IPS-18c (cell line): Measurements from ENCODE around the gene PIK3R2.
"Not testable (repeated sequence)": the region's sequence is repeated elsewhere in the genome, so short reads cannot be mapped to it uniquely, and the experiment has no call there.

Experiments
- H3K4me3 ChIP-seq: 2 replicates; pipeline ENCODE4 v1.7.0; 2013; ENCODE audit warnings: low read depth, mild to moderate bottlenecking, low read length, moderate library complexity; ENCODE audit not compliant: insufficient read depth
- H3K9me3 ChIP-seq: one replicate; pipeline ENCODE4 v1.6.1; 2013; ENCODE audit warnings: mild to moderate bottlenecking, low read length, moderate library complexity; ENCODE audit not compliant: control insufficient read depth, insufficient read depth

The PIK3R2 gene

GRCh38 chr19:18152817-18153555 is at the start of gene PIK3R2:
Gene PIK3R2, plus strand, starts transcription at chr19:18153163. Its CDS starts 2,717 bp downstream, at chr19:18155880.
- no peaks in the 10 kb centered on the region for H3K9me3 ChIP-seq
- H3K4me3 ChIP-seq = peak within 1 kb of the TSS; percentile 85

DNA sequence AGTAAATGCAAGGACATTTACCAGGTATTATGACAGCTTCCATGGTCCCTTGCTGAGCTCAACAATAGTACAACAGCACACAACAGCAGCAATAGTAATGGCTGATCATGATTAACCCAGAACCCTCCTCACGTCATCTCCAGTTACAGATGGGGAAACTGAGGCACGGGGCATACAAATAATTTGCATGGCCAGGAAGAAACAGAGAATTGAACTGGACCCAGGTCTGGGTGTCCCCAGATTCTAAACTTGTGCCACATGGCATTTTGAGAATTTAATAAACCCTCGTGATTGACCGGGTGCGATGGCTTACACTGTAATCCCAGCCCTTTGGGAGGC is 48.2 kb upstream of the PIK3R2 start:
- Histone ChIP-seq H3K9me3 (peaks cover 2% of the 10 kb centered on the region), H3K4me3 (peak overlapping the region; percentile 48)

DNA sequence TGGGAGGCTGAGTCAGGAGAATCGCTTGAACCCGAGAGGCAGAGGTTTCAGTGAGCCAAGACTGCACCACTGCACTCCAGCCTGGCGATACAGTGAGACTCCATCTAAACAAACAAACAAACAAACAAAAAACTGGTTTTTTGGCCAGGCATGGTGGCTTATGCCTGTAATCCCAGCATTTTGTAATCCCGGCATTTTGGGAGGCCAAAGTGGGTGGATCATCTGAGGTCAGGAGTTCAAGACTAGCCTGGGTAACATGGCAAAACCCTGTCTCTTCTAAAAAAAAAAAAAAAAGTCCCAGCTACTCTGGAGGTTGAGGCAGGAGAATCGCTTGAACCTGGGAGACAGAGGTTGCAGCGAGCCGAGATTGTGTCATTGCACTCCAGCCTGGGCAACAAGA is 47.7 kb upstream of the PIK3R2 start:
- H3K4me3 ChIP-seq, H3K9me3 ChIP-seq: not testable (repeated sequence)

DNA sequence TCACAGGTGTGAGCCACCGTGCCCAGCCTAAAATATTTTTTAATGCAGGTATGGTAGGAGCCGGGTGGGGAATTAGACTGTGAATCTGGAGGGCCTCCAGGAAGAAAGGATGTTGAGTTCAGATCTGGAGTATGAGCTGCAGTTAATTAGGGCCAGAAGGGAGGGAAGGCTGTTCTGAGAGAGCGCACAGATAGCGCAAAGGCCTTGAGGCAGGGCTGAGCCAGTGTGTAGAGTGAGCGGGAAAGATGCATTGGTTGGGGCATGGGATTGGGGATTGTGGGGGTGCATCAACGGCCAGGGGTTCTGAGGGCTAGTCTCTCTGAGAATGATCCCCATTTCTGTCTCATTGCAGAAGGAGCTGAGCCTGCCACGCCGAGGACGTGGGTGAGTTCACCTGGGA is 45.7 kb upstream of the PIK3R2 start:
- Histone ChIP-seq H3K4me3 (no peak overlapping the region), H3K9me3 (peaks cover 2% of the 10 kb centered on the region)

DNA sequence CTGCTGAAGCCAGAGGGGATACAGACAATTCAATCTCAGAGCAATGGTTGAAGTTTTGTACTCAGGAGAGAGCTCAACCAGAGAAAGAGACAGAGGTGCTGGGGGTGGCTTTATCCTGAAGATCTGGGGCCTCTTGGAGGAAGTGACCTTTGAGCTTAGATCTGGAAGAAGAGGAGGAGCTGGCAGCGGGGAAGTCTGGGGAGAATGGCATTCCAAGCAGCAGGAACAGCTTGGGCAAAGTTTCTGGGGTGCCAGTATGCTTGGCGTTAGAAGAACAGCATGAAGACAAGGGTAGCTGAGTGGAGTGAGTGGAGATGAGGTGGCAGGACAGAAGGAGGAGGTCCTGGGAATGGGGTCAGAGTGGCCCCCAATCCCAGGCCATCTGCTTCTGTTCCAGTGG is 44.1 kb upstream of the PIK3R2 start:
- Histone ChIP-seq H3K4me3 (no peak overlapping the region; the same call in 1 of the 2 replicates), H3K9me3 (peaks cover 2% of the 10 kb centered on the region)

- Histone ChIP-seq H3K9me3 (peaks cover 2% of the 10 kb centered on the region), H3K4me3 (peak overlapping the region; percentile 81)
These were observed 43.6 kb upstream of the PIK3R2 start for GRCh38 chr19:18109341-18109732.

DNA sequence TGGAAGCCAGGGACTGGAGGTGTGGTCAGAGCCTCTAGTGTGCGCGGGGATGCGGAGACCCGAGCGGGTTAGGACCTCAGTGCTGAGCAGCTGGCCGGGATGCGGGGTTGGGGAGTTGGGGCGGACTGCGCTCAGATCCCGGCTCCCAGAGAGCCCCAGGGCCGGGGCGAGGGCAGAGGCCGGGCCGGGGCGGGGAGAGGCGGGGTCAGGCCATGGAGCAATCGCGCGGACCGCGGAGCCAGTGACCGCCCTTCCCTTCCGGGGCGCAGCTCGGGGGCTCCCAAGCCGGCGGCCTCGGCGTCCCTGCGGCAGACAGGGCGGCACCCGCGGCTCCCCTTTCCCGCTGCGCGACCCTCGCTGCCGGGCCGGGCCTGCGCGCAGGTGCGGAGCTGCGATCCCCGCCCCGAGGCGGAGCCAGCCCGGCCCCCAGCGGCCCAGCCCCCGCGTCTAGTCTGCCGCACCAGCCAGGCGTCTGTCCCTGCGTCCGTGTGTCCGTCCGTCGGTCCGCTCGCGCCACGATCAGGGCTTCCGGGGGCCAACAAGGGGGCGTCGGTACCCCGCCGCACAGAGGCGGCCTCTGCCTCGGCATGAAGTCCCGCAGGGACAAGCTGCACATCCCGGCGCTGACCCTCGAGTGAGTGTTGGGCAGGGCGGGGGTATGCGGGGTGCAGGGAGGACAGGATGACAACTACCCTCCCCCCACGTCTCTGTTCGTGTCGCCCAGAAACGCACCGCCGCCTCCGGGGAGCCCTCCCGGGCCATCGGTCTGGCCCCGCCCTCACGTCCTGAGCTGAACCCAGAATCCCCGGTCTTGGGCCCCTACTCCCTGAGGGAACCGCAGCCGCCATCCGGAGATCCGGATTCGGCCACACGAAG is 43.0 kb upstream of the PIK3R2 start:
- peak overlapping the region; percentile 81 for H3K4me3 ChIP-seq
- H3K9me3 ChIP-seq = peaks cover 2% of the 10 kb centered on the region

DNA sequence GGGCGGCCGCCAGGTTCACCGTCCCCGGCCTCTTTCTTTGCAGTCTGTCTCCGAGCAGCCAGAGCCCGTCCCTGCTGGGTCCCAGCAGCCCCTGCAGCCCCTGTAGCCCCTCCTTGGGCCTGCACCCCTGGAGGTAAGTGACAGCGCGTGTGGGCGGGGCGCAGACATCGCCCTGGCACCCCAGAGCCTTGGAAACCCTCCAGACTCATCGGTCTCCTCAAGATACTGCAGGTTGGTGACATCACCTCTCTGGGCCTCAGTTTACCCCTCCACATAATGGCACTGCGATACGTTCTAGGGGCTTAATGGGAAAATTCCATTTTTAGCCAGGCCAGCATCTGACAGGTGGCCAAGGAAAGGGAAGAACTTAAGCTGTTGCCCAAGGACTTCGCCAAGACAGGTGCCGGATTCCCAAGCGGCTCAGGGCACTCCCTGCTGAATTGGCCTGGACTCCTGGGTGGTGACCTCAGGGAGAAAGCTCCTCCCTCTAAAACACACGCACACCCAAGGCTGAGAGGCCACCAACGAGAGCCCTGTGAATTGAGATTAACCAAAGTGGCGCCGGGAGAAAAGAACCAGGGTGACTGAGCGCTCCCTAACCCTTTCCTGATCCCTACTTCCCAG is 42.2 kb upstream of the PIK3R2 start:
- peak overlapping the region; percentile 81 for H3K4me3 ChIP-seq

GRCh38 chr19:18112989-18113478 is 39.9 kb upstream of the PIK3R2 start:
- no peak overlapping the region for H3K4me3 ChIP-seq
- peaks cover 2% of the 10 kb centered on the region for H3K9me3 ChIP-seq

More for the DNA sequence above, 42.2 kb upstream of the PIK3R2 start:
- peaks cover 2% of the 10 kb centered on the region for H3K9me3 ChIP-seq

DNA sequence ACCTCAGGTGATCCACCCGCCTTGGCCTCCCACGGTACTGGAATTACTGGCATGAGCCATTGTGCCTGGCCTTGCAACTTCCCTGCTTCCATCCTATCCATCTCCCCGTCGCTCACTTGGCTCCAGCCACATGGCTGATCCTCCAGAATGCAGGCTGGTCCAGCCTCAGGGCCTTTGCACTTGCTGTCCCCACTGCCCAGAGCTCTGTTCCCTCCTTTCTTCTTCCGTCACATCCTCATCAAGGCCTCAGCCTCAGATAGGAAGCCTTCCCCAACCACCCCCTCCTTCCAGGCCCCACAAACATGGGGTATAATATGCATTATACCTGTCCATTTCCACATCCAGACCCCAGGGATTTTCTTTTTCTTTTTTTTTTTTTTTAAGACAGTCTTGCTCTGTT is 39.1 kb upstream of the PIK3R2 start:
- Histone ChIP-seq H3K4me3 (no peak overlapping the region), H3K9me3 (peaks cover 2% of the 10 kb centered on the region)

- Histone ChIP-seq H3K4me3 (no peak overlapping the region), H3K9me3 (peaks cover under 1% of the 10 kb centered on the region)
These were observed 38.5 kb upstream of the PIK3R2 start for GRCh38 chr19:18114483-18114882.

DNA sequence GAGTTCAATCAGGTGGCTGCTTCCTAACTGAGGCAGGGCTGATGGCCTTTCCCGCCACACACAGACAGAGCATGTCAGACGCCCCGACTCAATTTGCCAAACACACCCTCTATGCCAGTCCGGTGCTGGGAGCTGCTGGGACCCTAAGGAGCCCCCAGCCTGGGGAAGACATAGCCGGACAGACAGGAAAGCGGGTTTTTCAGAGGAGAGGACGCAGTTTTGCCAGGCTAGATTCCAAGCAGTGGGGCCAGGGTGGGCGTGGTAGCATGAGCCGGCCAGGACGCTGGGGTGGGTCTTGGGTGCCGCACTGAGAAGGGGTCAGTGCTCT is 35.6 kb upstream of the PIK3R2 start:
- H3K9me3 ChIP-seq = no peaks in the 10 kb centered on the region
- peak overlapping the region; percentile 47 for H3K4me3 ChIP-seq

DNA sequence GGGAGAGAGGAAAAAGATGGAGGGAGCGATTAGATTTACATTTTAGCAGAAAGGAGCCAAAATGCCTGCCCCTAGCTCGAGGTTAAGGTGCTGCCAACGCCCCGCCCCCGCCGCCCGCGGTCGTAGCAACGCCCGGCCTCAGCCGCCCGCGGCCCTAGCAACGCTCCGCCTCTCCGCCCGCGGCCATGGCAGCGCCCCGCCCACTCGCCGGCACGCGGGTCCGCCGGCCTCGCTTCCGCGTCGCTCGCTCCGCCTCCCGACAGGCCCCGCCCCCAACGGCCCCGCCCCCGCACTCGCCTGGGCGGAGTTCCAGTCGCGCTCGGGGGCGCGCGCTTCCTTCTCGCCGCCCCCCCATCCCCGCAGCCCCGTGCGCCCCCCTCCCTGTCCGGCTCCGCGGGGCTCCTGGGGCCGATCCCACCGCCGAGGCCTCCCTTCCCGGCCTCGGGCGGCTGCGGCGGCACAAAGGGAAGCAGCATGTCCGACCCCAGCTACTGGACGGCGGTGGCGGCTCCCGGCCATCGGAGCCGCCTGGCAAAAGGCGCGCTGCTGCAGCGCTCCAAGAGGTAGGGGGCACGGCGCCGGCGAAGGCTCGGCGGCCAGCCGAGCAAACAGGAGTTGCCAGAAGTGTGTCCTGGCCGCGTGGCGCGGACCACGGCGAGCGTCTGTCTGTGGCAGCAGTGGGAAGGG is 35.1 kb upstream of the PIK3R2 start:
- no peaks in the 10 kb centered on the region for H3K9me3 ChIP-seq
- H3K4me3 ChIP-seq = peak overlapping the region; percentile 52

DNA sequence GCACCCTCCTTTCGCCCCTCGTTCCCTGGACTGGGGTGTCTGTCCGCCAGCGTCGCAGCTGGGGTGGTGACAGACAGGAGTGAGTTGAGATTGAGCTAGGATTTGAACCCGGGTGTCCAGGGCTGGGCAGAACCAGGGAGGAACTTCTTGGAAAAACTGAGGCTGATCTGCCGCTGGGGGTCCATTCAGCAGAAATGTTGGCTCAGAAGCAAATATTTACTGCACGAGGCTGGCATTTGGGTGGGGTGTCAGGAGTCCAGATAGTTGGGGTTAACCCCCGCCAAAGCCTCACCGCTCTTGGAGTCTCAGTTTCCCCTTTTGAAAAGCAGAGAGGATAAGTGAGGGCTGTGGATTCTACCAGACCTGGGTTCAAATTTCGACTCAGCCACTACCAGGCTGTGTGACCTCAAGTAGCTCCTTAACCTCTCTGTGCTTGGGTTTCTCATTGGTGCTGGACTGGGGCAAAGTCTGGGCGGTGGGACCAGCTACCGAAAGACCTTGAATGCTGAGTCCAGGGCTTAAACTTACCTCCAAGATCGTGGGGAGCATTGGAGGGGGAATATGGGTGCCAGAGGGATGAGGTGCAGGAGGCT is 34.4 kb upstream of the PIK3R2 start:
- H3K9me3 ChIP-seq = no peaks in the 10 kb centered on the region
- H3K4me3 ChIP-seq = peak overlapping the region; percentile 52

GRCh38 chr19:18119013-18119716 is 33.8 kb upstream of the PIK3R2 start:
- H3K4me3 ChIP-seq = peak overlapping the region; percentile 52; the same call in 1 of the 2 replicates

GRCh38 chr19:18119717-18120105 is 33.3 kb upstream of the PIK3R2 start:
- Histone ChIP-seq H3K9me3 (peaks cover 5% of the 10 kb centered on the region), H3K4me3 (no peak overlapping the region)

More at GRCh38 chr19:18119013-18119716, 33.8 kb upstream of the PIK3R2 start:
- H3K9me3 ChIP-seq = peaks cover under 1% of the 10 kb centered on the region
